Measurements from ENCODE around the gene HTRA3.

DNA sequence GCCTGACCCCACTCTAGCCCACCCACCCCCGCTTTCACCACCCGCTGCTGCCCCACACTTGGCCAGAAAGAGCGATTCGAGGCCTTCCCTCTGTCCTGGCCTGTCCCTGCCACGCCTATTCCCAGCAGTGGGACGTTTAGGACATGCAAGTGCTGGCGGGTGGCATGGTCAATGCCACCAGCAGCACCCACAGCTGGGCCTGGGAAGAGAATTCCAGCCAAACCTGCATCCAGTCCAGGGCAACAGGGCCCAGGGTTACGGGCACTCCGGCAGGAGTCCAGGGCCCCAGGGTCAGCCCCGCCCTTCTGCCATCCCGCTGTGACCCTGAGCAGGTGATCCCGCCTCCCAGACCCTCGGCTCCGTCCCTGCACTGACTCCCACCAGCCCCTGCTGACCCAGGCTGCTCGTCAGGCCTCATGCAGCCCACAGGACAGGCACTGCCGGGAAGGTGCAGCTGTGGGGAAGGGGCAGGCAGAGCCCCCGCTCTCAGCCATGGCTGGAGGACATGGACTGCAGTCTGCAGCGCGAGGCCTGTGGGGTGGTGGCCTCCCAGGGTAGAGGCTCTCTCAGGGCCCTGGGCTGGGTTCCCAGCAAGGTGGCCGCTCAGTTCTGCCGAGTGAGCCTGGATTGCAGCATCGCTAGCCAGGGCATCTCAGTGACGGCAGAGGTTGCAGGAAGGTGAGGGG is 6.8 kb upstream of the HTRA3 start:
- TF ChIP-seq, protein P1, sequence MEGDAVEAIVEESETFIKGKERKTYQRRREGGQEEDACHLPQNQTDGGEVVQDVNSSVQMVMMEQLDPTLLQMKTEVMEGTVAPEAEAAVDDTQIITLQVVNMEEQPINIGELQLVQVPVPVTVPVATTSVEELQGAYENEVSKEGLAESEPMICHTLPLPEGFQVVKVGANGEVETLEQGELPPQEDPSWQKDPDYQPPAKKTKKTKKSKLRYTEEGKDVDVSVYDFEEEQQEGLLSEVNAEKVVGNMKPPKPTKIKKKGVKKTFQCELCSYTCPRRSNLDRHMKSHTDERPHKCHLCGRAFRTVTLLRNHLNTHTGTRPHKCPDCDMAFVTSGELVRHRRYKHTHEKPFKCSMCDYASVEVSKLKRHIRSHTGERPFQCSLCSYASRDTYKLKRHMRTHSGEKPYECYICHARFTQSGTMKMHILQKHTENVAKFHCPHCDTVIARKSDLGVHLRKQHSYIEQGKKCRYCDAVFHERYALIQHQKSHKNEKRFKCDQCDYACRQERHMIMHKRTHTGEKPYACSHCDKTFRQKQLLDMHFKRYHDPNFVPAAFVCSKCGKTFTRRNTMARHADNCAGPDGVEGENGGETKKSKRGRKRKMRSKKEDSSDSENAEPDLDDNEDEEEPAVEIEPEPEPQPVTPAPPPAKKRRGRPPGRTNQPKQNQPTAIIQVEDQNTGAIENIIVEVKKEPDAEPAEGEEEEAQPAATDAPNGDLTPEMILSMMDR (IDR thresholded peaks at IDR 0.05), result no peak
- TF ChIP-seq EZH2phosphoT487 (IDR thresholded peaks at IDR 0.05) (no peak), EZH2 (IDR thresholded peaks at IDR 0.05) (no peak)

Measured in neural progenitor cell (in vitro differentiated cells).